ENCODE measurements around the gene CD38.

Gene CD38

GRCh38 chr4:15777697-15778288, 335 bp upstream of the CD38 start:
- H3K36me3 ChIP-seq, result no peaks in the 10 kb centered on the region
- H3K4me3 ChIP-seq (ENCODE audit: low read depth, low read length), result no peak overlapping the region
- peaks cover 55% of the 10 kb centered on the region for H3K27me3 ChIP-seq
- TF ChIP-seq CTCF (IDR thresholded peaks at IDR 0.05; ENCODE audit: low read depth, low read length), result no peak
- DNase-seq, result no peak
- no peaks in the 10 kb centered on the region; the same call in 1 of the 2 replicates for H3K9me3 ChIP-seq
- no peaks in the 10 kb centered on the region for H3K4me1 ChIP-seq

- TF ChIP-seq CTCF (IDR thresholded peaks at IDR 0.05; ENCODE audit: low read depth, low read length), result peak; percentile 41; the same call in 1 of the 2 replicates
- peak overlapping the region; percentile 33 for H3K4me3 ChIP-seq (ENCODE audit: low read depth, low read length)
- no peaks in the 10 kb centered on the region for H3K36me3 ChIP-seq
- H3K4me1 ChIP-seq, result no peaks in the 10 kb centered on the region
- H3K9me3 ChIP-seq, result no peaks in the 10 kb centered on the region; the same call in 1 of the 2 replicates
- DNase-seq, result peak; percentile 10
- H3K27me3 ChIP-seq, result peaks cover 55% of the 10 kb centered on the region
Observed at GRCh38 chr4:15779306-15779705, 1.2 kb downstream of the CD38 start.

DNA sequence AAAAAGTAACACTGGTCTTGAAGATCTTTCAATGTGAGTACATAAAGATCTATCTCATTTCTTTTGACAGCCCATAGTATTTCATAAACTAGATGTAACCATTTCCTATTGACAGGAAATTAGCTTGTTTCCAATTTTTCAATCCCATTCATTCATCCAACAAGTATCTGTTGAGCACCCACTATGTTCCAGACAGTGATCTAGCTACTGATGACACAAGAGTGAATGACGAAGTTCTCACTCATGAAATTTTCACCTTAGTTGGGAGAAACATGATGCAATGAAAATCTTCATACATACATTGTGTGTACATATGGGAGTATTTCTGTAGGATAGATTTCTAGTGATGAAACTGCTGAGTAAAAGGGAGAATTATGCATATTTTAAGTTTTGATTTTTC, 1.7 kb downstream of the CD38 start:
- no peak for TF ChIP-seq CTCF (IDR thresholded peaks at IDR 0.05; ENCODE audit: low read depth, low read length)
- no peaks in the 10 kb centered on the region for H3K4me1 ChIP-seq
- no peaks in the 10 kb centered on the region for H3K36me3 ChIP-seq
- DNase-seq, result no peak
- no peak overlapping the region for H3K4me3 ChIP-seq (ENCODE audit: low read depth, low read length)
- no peaks in the 10 kb centered on the region; the same call in 1 of the 2 replicates for H3K9me3 ChIP-seq
- peaks cover 52% of the 10 kb centered on the region for H3K27me3 ChIP-seq

- no peaks in the 10 kb centered on the region; the same call in 1 of the 2 replicates for H3K9me3 ChIP-seq
- no peak overlapping the region for H3K4me3 ChIP-seq (ENCODE audit: low read depth, low read length)
- H3K27me3 ChIP-seq, result peaks cover 44% of the 10 kb centered on the region
- H3K36me3 ChIP-seq, result no peaks in the 10 kb centered on the region
- TF ChIP-seq CTCF (IDR thresholded peaks at IDR 0.05; ENCODE audit: low read depth, low read length), result no peak
- H3K4me1 ChIP-seq, result no peaks in the 10 kb centered on the region
- no peak for DNase-seq
Observed at GRCh38 chr4:15781427-15782095, 3.4 kb downstream of the CD38 start.

GRCh38 chr4:15783676-15784075, 5.5 kb downstream of the CD38 start:
- Histone ChIP-seq H3K4me3 (ENCODE audit: low read depth, low read length) (no peak overlapping the region), H3K36me3 (no peaks in the 10 kb centered on the region), H3K4me1 (no peaks in the 10 kb centered on the region), H3K9me3 (no peaks in the 10 kb centered on the region), H3K27me3 (peaks cover 24% of the 10 kb centered on the region)
- TF ChIP-seq CTCF (IDR thresholded peaks at IDR 0.05; ENCODE audit: low read depth, low read length), result no peak
- no peak for DNase-seq

- no peaks in the 10 kb centered on the region for H3K9me3 ChIP-seq
- no peaks in the 10 kb centered on the region for H3K36me3 ChIP-seq
- no peak for DNase-seq
- no peaks in the 10 kb centered on the region for H3K4me1 ChIP-seq
- H3K4me3 ChIP-seq (ENCODE audit: low read depth, low read length), result no peak overlapping the region
- TF ChIP-seq CTCF (IDR thresholded peaks at IDR 0.05; ENCODE audit: low read depth, low read length), result no peak
- peaks cover 10% of the 10 kb centered on the region for H3K27me3 ChIP-seq
Observed at GRCh38 chr4:15784959-15785634, 7.0 kb downstream of the CD38 start.

All from BE2C (cell line).